Measurements from ENCODE around the gene PKN3. TPM values are rescaled to one million over a fixed set of nuclear protein-coding genes. Genes with fewer than 3 reads are reported as not detected.

The PKN3 gene
- 38.1 TPM for polyA plus RNA-seq (2012; ENCODE audit: insufficient read length, low read depth)

GRCh38 chr9:128702445-128702948 lies at the start of gene PKN3:
Gene PKN3 (plus strand): TSS chr9:128702503. CDS start chr9:128702916, 413 bp downstream.
- TF ChIP-seq POLR2AphosphoS5 (IDR thresholded peaks at IDR 0.05; ENCODE audit: low read depth, low read length): peak; percentile 66; the same call in 1 of the 2 replicates
- peak; percentile 57; the same call in 1 of the 2 replicates for TF ChIP-seq TAF1 (IDR thresholded peaks at IDR 0.05; ENCODE audit: borderline replicate concordance, insufficient read depth, low read length)
- no peak for TF ChIP-seq SIN3A (IDR thresholded peaks at IDR 0.05; ENCODE audit: borderline replicate concordance, insufficient read depth, low read length)
- TF ChIP-seq FOXP2 (optimal IDR thresholded peaks at IDR 0.05; ENCODE audit: borderline replicate concordance, extremely low read depth, extremely low read length, insufficient read depth): peak; percentile 39
- no peak for TF ChIP-seq REST (IDR thresholded peaks at IDR 0.05; ENCODE audit: insufficient read depth in 1 of 2, low read depth in 2 of 2, low read length in 2 of 2)

- no peak for TF ChIP-seq REST (IDR thresholded peaks at IDR 0.05; ENCODE audit: insufficient read depth in 1 of 2, low read depth in 2 of 2, low read length in 2 of 2)
- no peak for TF ChIP-seq TAF1 (IDR thresholded peaks at IDR 0.05; ENCODE audit: borderline replicate concordance, insufficient read depth, low read length)
- no peak for TF ChIP-seq SIN3A (IDR thresholded peaks at IDR 0.05; ENCODE audit: borderline replicate concordance, insufficient read depth, low read length)
- TF ChIP-seq FOXP2 (optimal IDR thresholded peaks at IDR 0.05; ENCODE audit: borderline replicate concordance, extremely low read depth, extremely low read length, insufficient read depth): no peak
- no peak for TF ChIP-seq POLR2AphosphoS5 (IDR thresholded peaks at IDR 0.05; ENCODE audit: low read depth, low read length)
These were observed 48.4 kb upstream of the PKN3 start for GRCh38 chr9:128653908-128654307.

- TF ChIP-seq TAF1 (IDR thresholded peaks at IDR 0.05; ENCODE audit: borderline replicate concordance, insufficient read depth, low read length): no peak
These were observed 47.8 kb upstream of the PKN3 start for GRCh38 chr9:128654481-128654880.

GRCh38 chr9:128656416-128657343 lies 45.6 kb upstream of the PKN3 start, which contains the start of gene DYNC2I2:
Gene DYNC2I2 (minus strand): TSS chr9:128656847. CDS start chr9:128656726, 121 bp downstream.
- TF ChIP-seq POLR2AphosphoS5 (IDR thresholded peaks at IDR 0.05; ENCODE audit: low read depth, low read length) (peak; percentile 49; the same call in 1 of the 2 replicates), TAF1 (IDR thresholded peaks at IDR 0.05; ENCODE audit: borderline replicate concordance, insufficient read depth, low read length) (0 out of 2 replicates have a peak, but pooled peaks have one; percentile 76), REST (IDR thresholded peaks at IDR 0.05; ENCODE audit: insufficient read depth in 1 of 2, low read depth in 2 of 2, low read length in 2 of 2) (no peak), FOXP2 (optimal IDR thresholded peaks at IDR 0.05; ENCODE audit: borderline replicate concordance, extremely low read depth, extremely low read length, insufficient read depth) (peak; percentile 75), SIN3A (IDR thresholded peaks at IDR 0.05; ENCODE audit: borderline replicate concordance, insufficient read depth, low read length) (peak; percentile 75; the same call in 1 of the 2 replicates)

- TF ChIP-seq FOXP2 (optimal IDR thresholded peaks at IDR 0.05; ENCODE audit: borderline replicate concordance, extremely low read depth, extremely low read length, insufficient read depth) (no peak), SIN3A (IDR thresholded peaks at IDR 0.05; ENCODE audit: borderline replicate concordance, insufficient read depth, low read length) (no peak), TAF1 (IDR thresholded peaks at IDR 0.05; ENCODE audit: borderline replicate concordance, insufficient read depth, low read length) (no peak), POLR2AphosphoS5 (IDR thresholded peaks at IDR 0.05; ENCODE audit: low read depth, low read length) (no peak), REST (IDR thresholded peaks at IDR 0.05; ENCODE audit: insufficient read depth in 1 of 2, low read depth in 2 of 2, low read length in 2 of 2) (no peak)
These were observed 45.0 kb upstream of the PKN3 start for GRCh38 chr9:128657344-128657704.
